Measurements from ENCODE around the gene BICC1.

BICC1 gene

DNA sequence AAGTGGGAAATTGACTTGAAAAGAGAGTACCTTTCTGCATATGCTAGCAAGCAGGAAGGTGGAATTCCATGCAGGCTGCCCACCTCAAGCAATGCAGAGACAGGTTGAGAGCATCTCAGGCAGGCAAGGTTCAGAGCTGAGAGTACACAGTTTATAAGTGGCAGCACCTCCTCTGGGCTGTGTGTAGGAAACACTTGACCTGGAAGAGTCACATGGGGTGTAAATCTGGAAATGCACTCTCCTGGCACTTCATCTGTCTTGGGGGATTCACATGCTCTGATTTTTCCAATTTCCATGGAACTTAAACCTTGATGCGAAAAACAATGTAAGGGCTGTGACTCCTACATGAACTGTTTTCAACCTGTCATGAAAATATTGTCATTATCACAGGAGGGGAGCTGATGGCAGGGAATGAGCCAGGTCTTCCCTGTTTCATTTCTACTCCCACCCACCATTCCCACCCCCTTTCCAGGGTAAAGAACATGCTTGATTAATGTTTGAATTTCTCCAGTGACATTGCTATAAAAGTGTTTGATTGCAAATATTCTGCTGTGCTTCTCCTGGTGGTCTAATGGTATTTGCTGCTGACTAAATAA is 328.3 kb downstream of the BICC1 start:
- no peak overlapping the region for H3K9ac ChIP-seq (ENCODE audit: low read length)
- H3K79me2 ChIP-seq (ENCODE audit: insufficient read depth, low read length), result no peaks in the 10 kb centered on the region
- H3K9me3 ChIP-seq (ENCODE audit: low read length), result no peaks in the 10 kb centered on the region
- no peaks in the 10 kb centered on the region for H3F3A ChIP-seq (ENCODE audit: insufficient read depth, low read length)
- no peaks in the 10 kb centered on the region for H3K36me3 ChIP-seq (ENCODE audit: insufficient read depth, low read length)
- TF ChIP-seq, protein P1, sequence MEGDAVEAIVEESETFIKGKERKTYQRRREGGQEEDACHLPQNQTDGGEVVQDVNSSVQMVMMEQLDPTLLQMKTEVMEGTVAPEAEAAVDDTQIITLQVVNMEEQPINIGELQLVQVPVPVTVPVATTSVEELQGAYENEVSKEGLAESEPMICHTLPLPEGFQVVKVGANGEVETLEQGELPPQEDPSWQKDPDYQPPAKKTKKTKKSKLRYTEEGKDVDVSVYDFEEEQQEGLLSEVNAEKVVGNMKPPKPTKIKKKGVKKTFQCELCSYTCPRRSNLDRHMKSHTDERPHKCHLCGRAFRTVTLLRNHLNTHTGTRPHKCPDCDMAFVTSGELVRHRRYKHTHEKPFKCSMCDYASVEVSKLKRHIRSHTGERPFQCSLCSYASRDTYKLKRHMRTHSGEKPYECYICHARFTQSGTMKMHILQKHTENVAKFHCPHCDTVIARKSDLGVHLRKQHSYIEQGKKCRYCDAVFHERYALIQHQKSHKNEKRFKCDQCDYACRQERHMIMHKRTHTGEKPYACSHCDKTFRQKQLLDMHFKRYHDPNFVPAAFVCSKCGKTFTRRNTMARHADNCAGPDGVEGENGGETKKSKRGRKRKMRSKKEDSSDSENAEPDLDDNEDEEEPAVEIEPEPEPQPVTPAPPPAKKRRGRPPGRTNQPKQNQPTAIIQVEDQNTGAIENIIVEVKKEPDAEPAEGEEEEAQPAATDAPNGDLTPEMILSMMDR (IDR thresholded peaks at IDR 0.05; ENCODE audit: low read length), result no peak
- TF ChIP-seq EZH2 (IDR thresholded peaks at IDR 0.05; ENCODE audit: borderline replicate concordance, low read length), result no peak
- H3K27me3 ChIP-seq (ENCODE audit: insufficient read depth, low read length), result no peaks in the 10 kb centered on the region
- no peak overlapping the region for H3K4me3 ChIP-seq (ENCODE audit: low read depth, low read length, poor library complexity, severe bottlenecking)
- H4K20me1 ChIP-seq (ENCODE audit: insufficient read depth, low read length), result no peaks in the 10 kb centered on the region
- no peak overlapping the region for H3K27ac ChIP-seq (ENCODE audit: low read depth, low read length, poor library complexity, severe bottlenecking)
- no peak overlapping the region for H2AFZ ChIP-seq (ENCODE audit: low read length)
- no peaks in the 10 kb centered on the region for H3K4me1 ChIP-seq (ENCODE audit: insufficient read depth, low read length, severe bottlenecking)
- H3K4me2 ChIP-seq (ENCODE audit: low read length), result no peak overlapping the region
- H3K9me2 ChIP-seq (ENCODE audit: low read depth, low read length), result no peaks in the 10 kb centered on the region

DNA sequence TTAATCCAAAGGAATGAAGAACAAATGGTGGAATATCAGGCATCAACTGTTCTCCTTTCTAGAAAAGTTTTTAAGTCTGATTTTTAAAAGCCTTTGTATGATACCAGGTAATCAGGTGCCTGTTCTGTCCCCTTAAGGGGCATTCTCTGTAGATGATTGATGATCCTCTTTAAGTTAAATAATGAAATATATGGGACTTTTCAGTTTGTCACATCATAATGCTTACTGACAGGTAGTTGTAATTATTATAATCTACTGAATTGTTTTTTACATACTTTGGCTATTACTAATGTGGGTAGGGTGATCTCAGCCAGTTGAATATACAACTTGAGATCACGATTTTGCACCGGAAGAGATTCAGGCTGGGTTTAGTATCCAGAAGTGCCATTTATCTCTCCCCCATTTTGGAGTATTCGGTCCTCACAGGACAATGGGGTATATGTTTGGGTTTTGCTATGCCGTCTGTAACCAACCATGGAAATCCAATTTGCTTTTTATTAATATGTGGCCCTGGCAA is 330.2 kb downstream of the BICC1 start:
- no peaks in the 10 kb centered on the region for H3K27me3 ChIP-seq (ENCODE audit: insufficient read depth, low read length)

DNA sequence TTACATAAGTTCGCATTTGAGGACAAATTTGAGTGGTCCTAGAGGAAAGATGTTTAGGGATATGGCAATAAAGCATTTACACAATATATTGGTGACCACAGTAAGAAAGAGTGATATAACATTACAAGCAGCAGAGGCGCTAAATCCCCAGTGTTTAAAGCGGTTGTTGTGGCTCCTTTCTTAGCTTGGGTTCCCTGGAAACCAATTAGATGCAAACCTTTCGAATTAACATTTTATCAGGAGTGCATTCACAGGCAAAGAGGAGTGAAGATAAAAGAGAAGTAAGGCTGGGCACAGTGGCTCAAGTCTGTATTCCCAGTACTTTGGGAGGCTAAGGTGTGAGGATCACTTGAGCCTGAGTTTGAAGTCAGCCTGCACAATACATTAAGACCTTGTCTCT is 331.1 kb downstream of the BICC1 start:
- no peaks in the 10 kb centered on the region for H3K79me2 ChIP-seq (ENCODE audit: insufficient read depth, low read length)
- H3K9me3 ChIP-seq (ENCODE audit: low read length), result no peaks in the 10 kb centered on the region
- no peak overlapping the region for H3K4me2 ChIP-seq (ENCODE audit: low read length)
- H3K27me3 ChIP-seq (ENCODE audit: insufficient read depth, low read length), result no peaks in the 10 kb centered on the region
- H3K9me2 ChIP-seq (ENCODE audit: low read depth, low read length), result no peaks in the 10 kb centered on the region
- no peak overlapping the region for H3K27ac ChIP-seq (ENCODE audit: low read depth, low read length, poor library complexity, severe bottlenecking)
- H3K4me1 ChIP-seq (ENCODE audit: insufficient read depth, low read length, severe bottlenecking), result no peaks in the 10 kb centered on the region
- H3K36me3 ChIP-seq (ENCODE audit: insufficient read depth, low read length), result no peaks in the 10 kb centered on the region
- no peaks in the 10 kb centered on the region for H3F3A ChIP-seq (ENCODE audit: insufficient read depth, low read length)
- no peak for TF ChIP-seq EZH2 (IDR thresholded peaks at IDR 0.05; ENCODE audit: borderline replicate concordance, low read length)
- TF ChIP-seq, protein P1 (IDR thresholded peaks at IDR 0.05; ENCODE audit: low read length), result no peak
- no peak overlapping the region for H3K4me3 ChIP-seq (ENCODE audit: low read depth, low read length, poor library complexity, severe bottlenecking)
- H4K20me1 ChIP-seq (ENCODE audit: insufficient read depth, low read length), result no peaks in the 10 kb centered on the region
- no peak overlapping the region for H3K9ac ChIP-seq (ENCODE audit: low read length)
- H2AFZ ChIP-seq (ENCODE audit: low read length), result no peak overlapping the region

More for the DNA sequence above, 330.2 kb downstream of the BICC1 start:
- no peaks in the 10 kb centered on the region for H4K20me1 ChIP-seq (ENCODE audit: insufficient read depth, low read length)
- H3K9me2 ChIP-seq (ENCODE audit: low read depth, low read length), result no peaks in the 10 kb centered on the region
- H3K4me3 ChIP-seq (ENCODE audit: low read depth, low read length, poor library complexity, severe bottlenecking), result no peak overlapping the region
- no peaks in the 10 kb centered on the region for H3K9me3 ChIP-seq (ENCODE audit: low read length)
- H3K79me2 ChIP-seq (ENCODE audit: insufficient read depth, low read length), result no peaks in the 10 kb centered on the region
- no peak overlapping the region for H3K9ac ChIP-seq (ENCODE audit: low read length)
- TF ChIP-seq, protein P1 (IDR thresholded peaks at IDR 0.05; ENCODE audit: low read length), result no peak
- TF ChIP-seq EZH2 (IDR thresholded peaks at IDR 0.05; ENCODE audit: borderline replicate concordance, low read length), result no peak
- no peaks in the 10 kb centered on the region for H3K36me3 ChIP-seq (ENCODE audit: insufficient read depth, low read length)
- no peak overlapping the region for H3K27ac ChIP-seq (ENCODE audit: low read depth, low read length, poor library complexity, severe bottlenecking)
- no peaks in the 10 kb centered on the region for H3F3A ChIP-seq (ENCODE audit: insufficient read depth, low read length)
- no peak overlapping the region for H3K4me2 ChIP-seq (ENCODE audit: low read length)
- no peak overlapping the region for H2AFZ ChIP-seq (ENCODE audit: low read length)
- H3K4me1 ChIP-seq (ENCODE audit: insufficient read depth, low read length, severe bottlenecking), result no peaks in the 10 kb centered on the region

Measured in OCI-LY1 (cell line).